B cell (primary cell): Measurements from ENCODE around the gene CASTOR2. TPM values are rescaled to one million over a fixed set of nuclear protein-coding genes. Genes with fewer than 3 reads are reported as not detected.
"Not testable (repeated sequence)": the region's sequence is repeated elsewhere in the genome, so short reads cannot be mapped to it uniquely, and the experiment has no call there.

Experiments used
- ATAC-seq: fragments of 200-7000 bp; cut with Tn5 transposase; one replicate; pipeline ENCODE4 v1.10.0; 2021; ENCODE audit warnings: low read depth, mild to moderate bottlenecking, moderate number of reproducible peaks, moderate library complexity
- CTCF ChIA-PET: fragments of 350-600 bp; sonication (Branson Sonifier 250); formaldehyde crosslinking; loops from one replicate; lab custom pipeline; 2021; ENCODE audit warnings: antibody characterized with exemption, inconsistent platforms; lab: Charles Lee
- POLR2A ChIA-PET: fragments of 350-600 bp; sonication (Branson Sonifier 250); formaldehyde crosslinking; loops from one replicate; lab custom pipeline; 2021; ENCODE audit warnings: antibody characterized with exemption; lab: Charles Lee
- DNase-seq: peaks from one replicate; pipeline ENCODE4 v3.0.0; 2013
- H2AFZ ChIP-seq: 2 replicates; pipeline ENCODE4 v1.6.1; 2012; ENCODE audit warnings: mild to moderate bottlenecking, low read depth, low read length; ENCODE audit not compliant: insufficient read depth, poor library complexity, severe bottlenecking
- H3K27ac ChIP-seq, 2 donors: 1 replicate in 1 of 2; 2 replicates in 1 of 2; pipeline ENCODE4 v1.5.1; 2012 to 2013; ENCODE audit warnings: low read length in 2 of 2, mild to moderate bottlenecking in 2 of 2, moderate library complexity in 1 of 2
- H3K27me3 ChIP-seq, 4 experiments: fragments of 200-600 bp in 1 of 4; sonication (generic) in 1 of 4; replicated peaks in 1 of 4; 1 replicate in 2 of 4; 2 replicates in 2 of 4; pipeline versions ENCODE4 v1.6.1 to v1.7.0; 2013 to 2016; ENCODE audit warnings: low read length in 3 of 4, mild to moderate bottlenecking in 2 of 4, mixed read lengths in 1 of 4, moderate library complexity in 1 of 4; ENCODE audit not compliant: insufficient read depth in 4 of 4, control insufficient read depth in 3 of 4; ENCODE audit errors: control extremely low read depth in 1 of 4
- H3K36me3 ChIP-seq, 2 experiments: replicated peaks in 1 of 2; 1 replicate in 1 of 2; 2 replicates in 1 of 2; pipeline versions ENCODE4 v1.6.1 to v1.7.1; 2013; ENCODE audit warnings: low read length in 1 of 2; ENCODE audit not compliant: insufficient read depth in 2 of 2, control insufficient read depth in 1 of 2; ENCODE audit errors: control extremely low read depth in 1 of 2, extremely low read depth in 1 of 2
- H3K4me1 ChIP-seq, 2 donors: fragments of 200-600 bp in 1 of 2; sonication (generic) in 1 of 2; 1 replicate in 1 of 2; 2 replicates in 1 of 2; pipeline versions ENCODE4 v1.5.1 to v1.6.1; 2013 to 2017; ENCODE audit warnings: low read length in 2 of 2; ENCODE audit not compliant: control insufficient read depth in 2 of 2, insufficient read depth in 2 of 2
- H3K4me2 ChIP-seq: replicated peaks from 2 replicates; pipeline ENCODE3; 2012; ENCODE audit warnings: mild to moderate bottlenecking, low read depth, low read length; ENCODE audit not compliant: poor library complexity, severe bottlenecking
- H3K4me3 ChIP-seq, 5 experiments: fragments of 200-600 bp in 1 of 5; sonication (generic) in 1 of 5; 1 replicate in 3 of 5; 2 replicates in 2 of 5; pipeline versions ENCODE4 v1.5.1 to v1.7.0; 2011 to 2016; ENCODE audit warnings: low read length in 4 of 5, mild to moderate bottlenecking in 4 of 5, low read depth in 2 of 5, control low read depth in 1 of 5, moderate library complexity in 1 of 5; ENCODE audit not compliant: insufficient read depth in 1 of 5; ENCODE audit errors: control extremely low read depth in 1 of 5, extremely low read depth in 1 of 5
- H3K79me2 ChIP-seq: fragments of 200-600 bp; sonication (generic); one replicate; pipeline ENCODE4 v1.6.0; 2016; ENCODE audit warnings: low read length; ENCODE audit not compliant: control insufficient read depth, insufficient read depth
- H3K9ac ChIP-seq: fragments of 200-600 bp; sonication (generic); 2 replicates; pipeline ENCODE4 v1.6.1; 2017; ENCODE audit warnings: mild to moderate bottlenecking, low read length, moderate library complexity
- H3K9me3 ChIP-seq, 3 donors: one replicate each; pipeline versions ENCODE4 v1.6.1 to v1.7.1; 2013; ENCODE audit warnings: low read length in 2 of 3; ENCODE audit not compliant: control insufficient read depth in 2 of 3, insufficient read depth in 1 of 3; ENCODE audit errors: control extremely low read depth in 1 of 3
- H4K20me1 ChIP-seq: 2 replicates; pipeline ENCODE4 v1.6.0; 2012; ENCODE audit warnings: mild to moderate bottlenecking, low read length; ENCODE audit not compliant: insufficient read depth, control insufficient read depth, poor library complexity, severe bottlenecking
- H3K27ac Mint-ChIP-seq: one replicate; pipeline ENCODE4 v1.8.0; 2021; ENCODE audit warnings: mixed read lengths
- H3K27me3 Mint-ChIP-seq: one replicate; pipeline ENCODE4 v1.8.0; 2021; ENCODE audit warnings: mixed read lengths
- H3K4me1 Mint-ChIP-seq: one replicate; pipeline ENCODE4 v1.8.0; 2021; ENCODE audit warnings: mixed read lengths
- H3K4me3 Mint-ChIP-seq: one replicate; pipeline ENCODE4 v1.8.0; 2021; ENCODE audit warnings: mixed read lengths
- H3K9me3 Mint-ChIP-seq: one replicate; pipeline ENCODE4 v1.8.0; 2022; ENCODE audit warnings: mixed read lengths; ENCODE audit not compliant: insufficient read depth
- EZH2 ChIP-seq: IDR thresholded peaks from 2 replicates; pipeline ENCODE4 v1.6.1; 2012; ENCODE audit warnings: borderline replicate concordance, low read depth, mild to moderate bottlenecking, moderate library complexity, low read length; ENCODE audit not compliant: insufficient read depth, poor library complexity, severe bottlenecking
- WGBS: methylation state at CpG from one replicate; pipeline ENCODE4 v1.1.5; 2013; ENCODE audit warnings: missing lambda C conversion rate; ENCODE audit not compliant: insufficient coverage; 5-methylcytosine and 5-hydroxymethylcytosine counted together
- intact Hi-C: fragments of 100-400 bp; cut with micrococcal nuclease; formaldehyde crosslinking; loops from one replicate; pipeline ENCODE4 v1.10.0; 2022
- polyA plus RNA-seq: library from polyadenylated mRNA; depleted of rRNA; stranded (reverse); fragments of >200 nt; gene quantifications from 2 replicates; pipeline ENCODE4 v1.2.3, GENCODE V29; 2012
- total RNA-seq, 2 donors: library from RNA; stranded (reverse); fragments of 120-200 nt in 1 of 2; gene quantifications; 1 replicate in 1 of 2; 2 replicates in 1 of 2; pipeline versions ENCODE4 v1.2.3 to v1.2.4, GENCODE V29; 2013 to 2022
- TF ChIP-seq, protein P1 (sequence below): fragments of 200-600 bp; IDR thresholded peaks from one replicate; pipeline ENCODE4 v1.8.0; 2022; ENCODE audit warnings: antibody characterized with exemption, mild to moderate bottlenecking

Gene CASTOR2
- total and polyA plus RNA-seq, 2 donors (not counting 1 experiment from before 2014, with no cell fraction given) = 1.8 to 5.1 TPM

GRCh38 chr7:74993121-74993520 lies 28.6 kb downstream of the CASTOR2 start:
- H3K27ac Mint-ChIP-seq = no peak overlapping the region
- H3K27me3 Mint-ChIP-seq = no peaks in the 10 kb centered on the region
- ATAC-seq (no peak), DNase-seq (no peak)
- H3K36me3 ChIP-seq = no peaks in the 10 kb centered on the region
- no peak overlapping the region for H3K9ac ChIP-seq
- H3K79me2 ChIP-seq = no peaks in the 10 kb centered on the region
- no peak overlapping the region for H3K4me3 ChIP-seq
- ChIA-PET POLR2A (interaction anchor here (1.2 kb wide), 1 partner anchor 1516 kb away, joined by 5 read pairs; no protein-coding TSS in a partner anchor), CTCF (no interaction called here)
- no peaks in the 10 kb centered on the region for H3K27me3 ChIP-seq
- H3K4me3 Mint-ChIP-seq = no peak overlapping the region
- H3K4me2 ChIP-seq = no peak overlapping the region
- no peaks in the 10 kb centered on the region for H3K4me1 Mint-ChIP-seq
- TF ChIP-seq, protein P1, sequence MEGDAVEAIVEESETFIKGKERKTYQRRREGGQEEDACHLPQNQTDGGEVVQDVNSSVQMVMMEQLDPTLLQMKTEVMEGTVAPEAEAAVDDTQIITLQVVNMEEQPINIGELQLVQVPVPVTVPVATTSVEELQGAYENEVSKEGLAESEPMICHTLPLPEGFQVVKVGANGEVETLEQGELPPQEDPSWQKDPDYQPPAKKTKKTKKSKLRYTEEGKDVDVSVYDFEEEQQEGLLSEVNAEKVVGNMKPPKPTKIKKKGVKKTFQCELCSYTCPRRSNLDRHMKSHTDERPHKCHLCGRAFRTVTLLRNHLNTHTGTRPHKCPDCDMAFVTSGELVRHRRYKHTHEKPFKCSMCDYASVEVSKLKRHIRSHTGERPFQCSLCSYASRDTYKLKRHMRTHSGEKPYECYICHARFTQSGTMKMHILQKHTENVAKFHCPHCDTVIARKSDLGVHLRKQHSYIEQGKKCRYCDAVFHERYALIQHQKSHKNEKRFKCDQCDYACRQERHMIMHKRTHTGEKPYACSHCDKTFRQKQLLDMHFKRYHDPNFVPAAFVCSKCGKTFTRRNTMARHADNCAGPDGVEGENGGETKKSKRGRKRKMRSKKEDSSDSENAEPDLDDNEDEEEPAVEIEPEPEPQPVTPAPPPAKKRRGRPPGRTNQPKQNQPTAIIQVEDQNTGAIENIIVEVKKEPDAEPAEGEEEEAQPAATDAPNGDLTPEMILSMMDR = no peak
- no peak for TF ChIP-seq EZH2
- no peaks in the 10 kb centered on the region for H4K20me1 ChIP-seq
- intact Hi-C loops = no loop called here
- H3K9me3 Mint-ChIP-seq = no peaks in the 10 kb centered on the region
- 100% methylated on average over 1 of the region's 4 CpGs for WGBS
- no peak overlapping the region for H2AFZ ChIP-seq
- no peaks in the 10 kb centered on the region for H3K4me1 ChIP-seq
- no peaks in the 10 kb centered on the region for H3K9me3 ChIP-seq
- no peak overlapping the region for H3K27ac ChIP-seq

DNA sequence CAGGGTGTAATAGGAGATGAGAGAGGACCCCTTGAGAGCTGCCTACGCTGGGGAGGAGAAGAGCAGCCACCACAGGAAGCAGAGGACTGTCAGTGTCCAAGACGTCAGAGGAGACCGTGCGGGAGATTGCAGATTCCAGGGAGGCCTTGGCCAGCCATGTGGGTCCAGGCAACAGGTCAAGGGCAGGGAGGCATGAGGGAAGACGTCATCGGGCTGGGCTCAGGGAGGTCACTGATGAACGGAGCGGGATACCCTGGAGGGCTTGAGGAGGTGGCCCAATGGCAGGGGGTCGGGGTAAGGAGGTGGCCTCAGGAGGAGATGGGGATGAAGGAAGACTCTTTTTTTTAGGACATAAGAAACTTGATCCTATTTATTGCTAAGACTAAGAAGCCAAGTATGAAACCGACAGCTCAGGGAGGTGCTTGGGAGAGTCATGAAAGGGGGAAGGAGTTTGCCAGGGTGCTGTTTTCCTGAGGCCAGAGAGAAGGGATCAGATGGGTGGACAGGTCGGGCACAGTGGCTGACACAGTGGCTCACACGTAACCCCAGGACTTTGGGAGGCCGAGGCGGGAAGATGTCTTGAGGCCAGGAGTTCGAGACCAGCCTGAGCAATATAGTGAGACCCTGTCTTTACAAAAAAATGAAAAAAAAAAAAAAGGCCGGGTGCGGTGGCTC lies 30.5 kb downstream of the CASTOR2 start:
- H3K9me3 Mint-ChIP-seq, H3K9ac ChIP-seq: not testable (repeated sequence)

DNA sequence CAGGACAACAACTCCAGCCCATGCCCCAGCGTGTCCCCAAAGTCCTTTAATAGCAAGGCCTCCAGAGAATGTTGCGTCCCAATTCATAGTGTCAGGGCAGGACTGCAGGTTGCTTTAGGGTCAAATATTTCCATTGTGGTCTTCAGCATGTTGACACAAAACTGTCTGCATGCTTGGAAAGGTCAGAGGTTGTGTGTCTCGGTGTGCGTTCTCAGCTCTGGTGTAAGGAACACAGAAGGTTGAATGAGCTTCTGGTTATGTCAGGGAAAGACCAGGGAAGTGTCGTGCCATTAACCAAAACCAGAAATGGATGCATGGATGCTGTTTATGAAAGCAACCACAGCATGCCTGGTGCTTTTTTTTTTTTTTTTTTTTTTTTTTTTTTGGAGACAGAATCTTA lies 31.9 kb downstream of the CASTOR2 start:
- H3K9ac ChIP-seq, H3K27me3 Mint-ChIP-seq, H3K9me3 Mint-ChIP-seq, POLR2A ChIA-PET, DNase-seq, H3K27me3 ChIP-seq, CTCF ChIA-PET, H4K20me1 ChIP-seq, H3K4me1 ChIP-seq, H3K4me3 ChIP-seq, H3K9me3 ChIP-seq, intact Hi-C loops, H2AFZ ChIP-seq, H3K27ac ChIP-seq, H3K4me1 Mint-ChIP-seq, H3K27ac Mint-ChIP-seq, ATAC-seq, H3K79me2 ChIP-seq, H3K4me2 ChIP-seq, H3K4me3 Mint-ChIP-seq, H3K36me3 ChIP-seq: not testable (repeated sequence)
- 97% methylated on average over 4 of the region's 5 CpGs for WGBS

More for the DNA sequence above, 30.5 kb downstream of the CASTOR2 start:
- DNase-seq, H3K36me3 ChIP-seq, H3K4me2 ChIP-seq, CTCF ChIA-PET, H3K4me3 Mint-ChIP-seq, H3K79me2 ChIP-seq, H3K27ac Mint-ChIP-seq, POLR2A ChIA-PET, H4K20me1 ChIP-seq, H3K27me3 ChIP-seq, H3K9me3 ChIP-seq, ATAC-seq, intact Hi-C loops, H2AFZ ChIP-seq, H3K4me3 ChIP-seq, H3K4me1 Mint-ChIP-seq, H3K27ac ChIP-seq, H3K27me3 Mint-ChIP-seq, H3K4me1 ChIP-seq: not testable (repeated sequence)
- WGBS = 91% methylated on average over 10 of the region's 17 CpGs
